ENCODE data around the gene SLC1A4.

The SLC1A4 gene

DNA sequence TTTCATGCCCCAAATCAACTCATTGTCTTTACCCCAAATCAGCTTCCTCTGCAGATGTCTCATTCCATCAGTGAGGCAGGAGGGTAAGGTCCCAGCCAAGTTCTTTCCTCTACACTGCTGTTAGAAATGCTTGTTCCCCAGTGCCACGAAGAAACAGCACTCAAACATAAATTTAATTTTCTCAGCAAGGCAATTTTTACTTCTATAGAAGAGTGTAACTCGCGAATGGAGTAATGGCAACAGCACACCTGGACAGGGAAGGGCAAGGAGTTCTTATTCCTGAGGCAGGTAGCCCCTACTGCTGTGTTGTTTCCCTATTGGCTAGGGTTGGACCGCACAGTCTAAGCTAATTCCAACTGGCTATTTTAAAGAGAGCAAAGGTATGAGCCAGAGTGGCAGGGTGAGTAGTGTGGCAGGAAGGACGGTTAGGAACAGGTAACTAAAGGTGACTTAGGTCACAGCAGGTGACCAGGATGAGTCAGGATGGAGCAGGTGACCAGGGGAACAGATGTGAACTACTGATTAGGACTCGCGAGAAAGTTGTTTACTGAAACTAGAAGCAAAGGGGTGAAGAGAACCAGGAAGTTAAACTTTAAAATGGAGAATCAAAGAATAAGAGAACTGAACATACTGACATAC, 55.0 kb downstream of the SLC1A4 start:
- Histone ChIP-seq H3K79me1 (replicated peaks; ENCODE audit: low read length, poor library complexity, severe bottlenecking) (no peaks in the 10 kb centered on the region), H2BK5ac (ENCODE audit: low read depth, low read length, poor library complexity, severe bottlenecking) (no peak overlapping the region), H2AK5ac (ENCODE audit: low read length, severe bottlenecking) (no peak overlapping the region), H3K4me3 (ENCODE audit: insufficient read depth in 1 of 2, low read depth in 1 of 2, low read length in 2 of 2) (peak overlapping the region in 1 of 2 experiments; percentile 25), H3K4me2 (ENCODE audit: low read length, poor library complexity, severe bottlenecking) (no peak overlapping the region), H4K8ac (ENCODE audit: low read length) (no peak overlapping the region), H2AFZ (ENCODE audit: low read depth, low read length) (no peak overlapping the region), H3K14ac (ENCODE audit: low read length in 2 of 2) (no peak overlapping the region), H2BK12ac (ENCODE audit: low read length in 2 of 2) (no peak overlapping the region), H3K18ac (ENCODE audit: low read depth in 1 of 2, low read length in 2 of 2) (no peak overlapping the region), H2BK120ac (ENCODE audit: low read depth, low read length) (no peak overlapping the region), H3K4me1 (ENCODE audit: control insufficient read depth, insufficient read depth, low read depth, low read length) (peaks cover 8% of the 10 kb centered on the region), H3K36me3 (ENCODE audit: control insufficient read depth in 1 of 2, insufficient read depth in 2 of 2, low read depth in 1 of 2, low read length in 2 of 2) (no peaks in the 10 kb centered on the region), H3K27ac (ENCODE audit: low read length, poor library complexity, severe bottlenecking) (no peak overlapping the region), H3K23ac (ENCODE audit: low read length in 2 of 2) (no peak overlapping the region), H4K91ac (ENCODE audit: low read length) (no peak overlapping the region), H2BK15ac (ENCODE audit: low read depth, poor library complexity, severe bottlenecking) (no peak overlapping the region), H3K4ac (ENCODE audit: low read depth in 1 of 2, low read length in 2 of 2) (no peak overlapping the region), H3K9ac (ENCODE audit: low read length) (no peak overlapping the region), H3K9me3 (ENCODE audit: control insufficient read depth, low read length) (peaks cover 10% of the 10 kb centered on the region), H3K27me3 (ENCODE audit: control insufficient read depth in 1 of 2, insufficient read depth in 1 of 2, low read length in 2 of 2) (no peaks in the 10 kb centered on the region)
- WGBS, result 98% methylated on average over 7 of the region's 7 CpGs
- no peak for DNase-seq

DNA sequence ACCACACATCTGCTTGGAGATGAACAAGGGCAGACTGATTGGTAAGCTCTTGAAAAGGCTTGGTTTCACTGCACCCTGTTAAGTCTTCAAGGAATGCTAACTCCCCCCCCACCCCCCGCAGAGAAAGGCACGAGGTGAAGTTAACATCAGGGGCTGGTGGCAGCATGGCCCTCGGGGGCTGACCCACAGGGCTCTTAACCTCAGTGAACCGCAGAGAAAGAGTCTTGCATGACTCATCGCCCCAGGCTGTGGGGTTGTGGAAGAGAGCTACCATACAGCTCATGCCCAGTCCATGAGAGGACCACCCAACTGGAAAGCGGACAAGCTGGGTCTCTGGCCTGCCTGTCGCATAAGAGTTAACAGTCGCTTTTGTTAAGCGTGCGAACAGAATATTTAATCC, 56.5 kb downstream of the SLC1A4 start:
- Histone ChIP-seq H2BK12ac (ENCODE audit: low read length in 2 of 2) (no peak overlapping the region), H3K4ac (ENCODE audit: low read depth in 1 of 2, low read length in 2 of 2) (no peak overlapping the region), H3K4me1 (ENCODE audit: control insufficient read depth, insufficient read depth, low read depth, low read length) (peaks cover 10% of the 10 kb centered on the region), H3K9me3 (ENCODE audit: control insufficient read depth, low read length) (peaks cover 10% of the 10 kb centered on the region), H3K27me3 (ENCODE audit: control insufficient read depth in 1 of 2, insufficient read depth in 1 of 2, low read length in 2 of 2) (no peaks in the 10 kb centered on the region), H2AK5ac (ENCODE audit: low read length, severe bottlenecking) (no peak overlapping the region), H3K4me3 (ENCODE audit: insufficient read depth in 1 of 2, low read depth in 1 of 2, low read length in 2 of 2) (no peak overlapping the region), H2AFZ (ENCODE audit: low read depth, low read length) (no peak overlapping the region), H3K23ac (ENCODE audit: low read length in 2 of 2) (no peak overlapping the region), H3K79me1 (replicated peaks; ENCODE audit: low read length, poor library complexity, severe bottlenecking) (no peaks in the 10 kb centered on the region), H2BK120ac (ENCODE audit: low read depth, low read length) (no peak overlapping the region), H2BK15ac (ENCODE audit: low read depth, poor library complexity, severe bottlenecking) (no peak overlapping the region), H3K36me3 (ENCODE audit: control insufficient read depth in 1 of 2, insufficient read depth in 2 of 2, low read depth in 1 of 2, low read length in 2 of 2) (no peaks in the 10 kb centered on the region), H3K14ac (ENCODE audit: low read length in 2 of 2) (no peak overlapping the region), H4K91ac (ENCODE audit: low read length) (no peak overlapping the region), H2BK5ac (ENCODE audit: low read depth, low read length, poor library complexity, severe bottlenecking) (no peak overlapping the region), H3K18ac (ENCODE audit: low read depth in 1 of 2, low read length in 2 of 2) (no peak overlapping the region), H4K8ac (ENCODE audit: low read length) (no peak overlapping the region), H3K9ac (ENCODE audit: low read length) (no peak overlapping the region), H3K4me2 (ENCODE audit: low read length, poor library complexity, severe bottlenecking) (no peak overlapping the region), H3K27ac (ENCODE audit: low read length, poor library complexity, severe bottlenecking) (no peak overlapping the region)
- peak; percentile 83 for DNase-seq
- WGBS, result 30% methylated on average over 9 of the region's 10 CpGs

DNA sequence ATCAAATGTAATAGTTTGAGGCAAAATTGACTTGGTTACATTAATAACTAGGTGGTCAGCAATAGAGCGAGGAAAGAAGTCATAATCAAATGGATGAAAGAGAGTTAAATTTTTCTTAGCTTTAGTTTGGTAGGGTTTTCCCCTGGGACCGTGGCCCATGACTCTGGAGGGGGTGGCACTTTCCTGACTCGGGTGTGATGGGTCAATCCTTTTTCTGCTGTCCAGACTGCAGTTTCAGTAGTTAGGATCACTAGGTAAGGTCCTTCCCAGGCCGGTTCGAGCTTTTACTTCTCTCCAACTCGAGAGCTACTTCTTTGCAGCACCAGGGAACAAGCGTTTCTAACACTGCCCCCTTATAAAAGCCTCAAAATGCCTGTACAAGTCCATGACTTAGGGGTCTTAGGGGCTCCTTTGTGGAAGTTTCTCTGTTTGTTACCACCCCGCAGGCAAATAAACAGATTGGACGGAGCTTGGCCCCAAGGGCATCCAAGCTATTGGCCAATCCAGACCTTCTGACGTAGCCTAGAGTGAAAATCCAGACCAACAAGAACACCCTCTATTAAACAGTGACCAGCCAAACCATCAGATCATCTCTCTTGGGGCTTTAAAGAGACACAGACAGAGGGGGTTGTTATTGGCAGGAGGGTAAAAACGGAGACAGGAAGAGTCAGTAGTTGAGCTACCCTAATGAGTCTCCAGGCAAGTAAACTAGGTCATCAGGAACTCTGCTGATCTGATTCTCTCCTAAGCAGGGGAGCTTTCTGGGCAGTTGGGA, 57.6 kb downstream of the SLC1A4 start:
- Histone ChIP-seq H3K4ac (ENCODE audit: low read depth in 1 of 2, low read length in 2 of 2) (no peak overlapping the region), H2AFZ (ENCODE audit: low read depth, low read length) (no peak overlapping the region), H3K14ac (ENCODE audit: low read length in 2 of 2) (no peak overlapping the region), H2BK5ac (ENCODE audit: low read depth, low read length, poor library complexity, severe bottlenecking) (no peak overlapping the region), H3K9me3 (ENCODE audit: control insufficient read depth, low read length) (peaks cover 10% of the 10 kb centered on the region), H3K4me2 (ENCODE audit: low read length, poor library complexity, severe bottlenecking) (no peak overlapping the region), H3K4me3 (ENCODE audit: insufficient read depth in 1 of 2, low read depth in 1 of 2, low read length in 2 of 2) (no peak overlapping the region), H2AK5ac (ENCODE audit: low read length, severe bottlenecking) (no peak overlapping the region), H3K79me1 (replicated peaks; ENCODE audit: low read length, poor library complexity, severe bottlenecking) (no peaks in the 10 kb centered on the region), H2BK120ac (ENCODE audit: low read depth, low read length) (no peak overlapping the region), H3K36me3 (ENCODE audit: control insufficient read depth in 1 of 2, insufficient read depth in 2 of 2, low read depth in 1 of 2, low read length in 2 of 2) (no peaks in the 10 kb centered on the region), H3K9ac (ENCODE audit: low read length) (no peak overlapping the region), H4K91ac (ENCODE audit: low read length) (no peak overlapping the region), H3K27ac (ENCODE audit: low read length, poor library complexity, severe bottlenecking) (no peak overlapping the region), H3K18ac (ENCODE audit: low read depth in 1 of 2, low read length in 2 of 2) (no peak overlapping the region), H4K8ac (ENCODE audit: low read length) (no peak overlapping the region), H3K4me1 (ENCODE audit: control insufficient read depth, insufficient read depth, low read depth, low read length) (peaks cover 10% of the 10 kb centered on the region), H2BK15ac (ENCODE audit: low read depth, poor library complexity, severe bottlenecking) (no peak overlapping the region), H3K23ac (ENCODE audit: low read length in 2 of 2) (no peak overlapping the region), H2BK12ac (ENCODE audit: low read length in 2 of 2) (no peak overlapping the region), H3K27me3 (ENCODE audit: control insufficient read depth in 1 of 2, insufficient read depth in 1 of 2, low read length in 2 of 2) (no peaks in the 10 kb centered on the region)
- no peak for DNase-seq
- WGBS, result 90% methylated on average over 10 of the region's 11 CpGs

DNA sequence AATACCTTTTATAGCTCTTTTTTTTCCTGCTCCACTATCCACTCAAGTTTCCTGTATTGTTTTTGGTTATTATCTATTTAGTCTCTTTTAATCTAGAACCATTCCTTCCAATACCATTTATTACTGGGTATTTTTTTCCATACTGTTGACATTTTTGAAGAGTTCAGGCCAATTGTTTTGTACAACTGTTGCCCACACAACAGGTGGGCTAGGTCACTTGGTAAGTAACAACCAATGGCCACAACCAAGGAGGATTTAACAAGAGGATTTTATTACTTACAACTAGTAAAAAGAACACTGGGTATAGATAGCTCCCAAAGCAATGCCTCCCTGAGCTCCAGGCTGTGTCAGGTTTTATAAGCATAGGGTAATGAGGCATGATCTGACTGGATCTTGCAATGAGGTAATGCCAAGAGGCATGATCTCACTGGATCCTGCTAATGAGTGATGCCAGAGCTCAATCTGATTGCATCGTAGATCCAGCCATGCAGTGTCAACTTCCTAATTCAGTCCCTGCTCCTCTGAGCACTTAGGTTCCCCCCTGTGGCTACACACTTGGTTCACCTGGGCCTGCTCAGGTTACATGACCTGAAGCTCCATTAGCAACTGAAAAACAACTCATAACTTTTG, 59.9 kb downstream of the SLC1A4 start:
- Histone ChIP-seq H3K4me3 (ENCODE audit: insufficient read depth in 1 of 2, low read depth in 1 of 2, low read length in 2 of 2) (no peak overlapping the region), H4K91ac (ENCODE audit: low read length) (no peak overlapping the region), H3K36me3 (ENCODE audit: control insufficient read depth in 1 of 2, insufficient read depth in 2 of 2, low read depth in 1 of 2, low read length in 2 of 2) (no peaks in the 10 kb centered on the region), H3K79me1 (replicated peaks; ENCODE audit: low read length, poor library complexity, severe bottlenecking) (no peaks in the 10 kb centered on the region), H3K18ac (ENCODE audit: low read depth in 1 of 2, low read length in 2 of 2) (no peak overlapping the region), H2AFZ (ENCODE audit: low read depth, low read length) (no peak overlapping the region), H2BK5ac (ENCODE audit: low read depth, low read length, poor library complexity, severe bottlenecking) (no peak overlapping the region), H3K4ac (ENCODE audit: low read depth in 1 of 2, low read length in 2 of 2) (no peak overlapping the region), H3K9ac (ENCODE audit: low read length) (no peak overlapping the region), H4K8ac (ENCODE audit: low read length) (no peak overlapping the region), H2AK5ac (ENCODE audit: low read length, severe bottlenecking) (no peak overlapping the region), H3K27ac (ENCODE audit: low read length, poor library complexity, severe bottlenecking) (no peak overlapping the region), H3K4me1 (ENCODE audit: control insufficient read depth, insufficient read depth, low read depth, low read length) (peaks cover 8% of the 10 kb centered on the region), H3K27me3 (ENCODE audit: control insufficient read depth in 1 of 2, insufficient read depth in 1 of 2, low read length in 2 of 2) (no peaks in the 10 kb centered on the region), H3K4me2 (ENCODE audit: low read length, poor library complexity, severe bottlenecking) (no peak overlapping the region), H2BK12ac (ENCODE audit: low read length in 2 of 2) (no peak overlapping the region), H3K14ac (ENCODE audit: low read length in 2 of 2) (no peak overlapping the region), H3K9me3 (ENCODE audit: control insufficient read depth, low read length) (peaks cover 7% of the 10 kb centered on the region), H3K23ac (ENCODE audit: low read length in 2 of 2) (no peak overlapping the region), H2BK120ac (ENCODE audit: low read depth, low read length) (no peak overlapping the region), H2BK15ac (ENCODE audit: low read depth, poor library complexity, severe bottlenecking) (no peak overlapping the region)
- WGBS, result 90% methylated on average over 1 of the region's 1 CpG
- no peak for DNase-seq
